Measurements from ENCODE around the gene TIMP2.
A peak's percentile ranks its signal among the peaks of the same experiment; 100 is the strongest.

TIMP2 gene

DNA sequence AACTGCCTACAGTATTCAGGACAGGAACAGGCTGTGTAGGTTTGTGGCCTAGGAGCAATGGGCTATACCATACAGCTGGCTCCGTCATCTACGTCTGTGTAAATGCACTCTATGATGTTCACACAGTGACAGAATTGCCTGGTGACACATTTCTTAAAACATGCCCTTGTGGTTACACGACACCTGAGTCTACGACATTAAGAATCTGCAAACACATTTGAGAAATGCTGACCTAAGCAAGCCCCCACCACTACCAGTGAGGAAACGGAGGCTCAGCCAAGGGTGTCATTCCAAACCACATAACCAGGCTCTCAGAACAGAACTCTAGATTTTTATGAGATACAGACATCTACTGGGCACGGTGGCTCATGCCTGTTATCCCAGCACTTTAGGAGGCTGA is 108.1 kb downstream of the TIMP2 start:
- DNase-seq (ENCODE audit: low read depth) = no peak
- H3K4me3 ChIP-seq (ENCODE audit: low read depth, low read length) = no peak overlapping the region
- TF ChIP-seq, protein P1, sequence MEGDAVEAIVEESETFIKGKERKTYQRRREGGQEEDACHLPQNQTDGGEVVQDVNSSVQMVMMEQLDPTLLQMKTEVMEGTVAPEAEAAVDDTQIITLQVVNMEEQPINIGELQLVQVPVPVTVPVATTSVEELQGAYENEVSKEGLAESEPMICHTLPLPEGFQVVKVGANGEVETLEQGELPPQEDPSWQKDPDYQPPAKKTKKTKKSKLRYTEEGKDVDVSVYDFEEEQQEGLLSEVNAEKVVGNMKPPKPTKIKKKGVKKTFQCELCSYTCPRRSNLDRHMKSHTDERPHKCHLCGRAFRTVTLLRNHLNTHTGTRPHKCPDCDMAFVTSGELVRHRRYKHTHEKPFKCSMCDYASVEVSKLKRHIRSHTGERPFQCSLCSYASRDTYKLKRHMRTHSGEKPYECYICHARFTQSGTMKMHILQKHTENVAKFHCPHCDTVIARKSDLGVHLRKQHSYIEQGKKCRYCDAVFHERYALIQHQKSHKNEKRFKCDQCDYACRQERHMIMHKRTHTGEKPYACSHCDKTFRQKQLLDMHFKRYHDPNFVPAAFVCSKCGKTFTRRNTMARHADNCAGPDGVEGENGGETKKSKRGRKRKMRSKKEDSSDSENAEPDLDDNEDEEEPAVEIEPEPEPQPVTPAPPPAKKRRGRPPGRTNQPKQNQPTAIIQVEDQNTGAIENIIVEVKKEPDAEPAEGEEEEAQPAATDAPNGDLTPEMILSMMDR (conservative IDR thresholded peaks at IDR 0.05; ENCODE audit: low read depth, low read length) = no peak

GRCh38 chr17:78815696-78816095 is 109.5 kb downstream of the TIMP2 start:
- TF ChIP-seq, protein P1 (conservative IDR thresholded peaks at IDR 0.05; ENCODE audit: low read depth, low read length) = no peak
- no peak overlapping the region for H3K4me3 ChIP-seq (ENCODE audit: low read depth, low read length)
- no peak for DNase-seq (ENCODE audit: low read depth)

GRCh38 chr17:78812855-78813254 is 112.3 kb downstream of the TIMP2 start:
- TF ChIP-seq, protein P1 (conservative IDR thresholded peaks at IDR 0.05; ENCODE audit: low read depth, low read length) = no peak
- no peak for DNase-seq (ENCODE audit: low read depth)

GRCh38 chr17:78808163-78808562 is 117.0 kb downstream of the TIMP2 start:
- TF ChIP-seq, protein P1 (conservative IDR thresholded peaks at IDR 0.05; ENCODE audit: low read depth, low read length) = no peak
- DNase-seq (ENCODE audit: low read depth) = no peak
- H3K4me3 ChIP-seq (ENCODE audit: low read depth, low read length) = no peak overlapping the region

More at GRCh38 chr17:78812855-78813254, 112.3 kb downstream of the TIMP2 start:
- no peak overlapping the region for H3K4me3 ChIP-seq (ENCODE audit: low read depth, low read length)

- DNase-seq (ENCODE audit: low read depth) = no peak
- TF ChIP-seq, protein P1 (conservative IDR thresholded peaks at IDR 0.05; ENCODE audit: low read depth, low read length) = peak; percentile 13
- H3K4me3 ChIP-seq (ENCODE audit: low read depth, low read length) = no peak overlapping the region
Observed at GRCh38 chr17:78806451-78806850, 118.7 kb downstream of the TIMP2 start.

DNA sequence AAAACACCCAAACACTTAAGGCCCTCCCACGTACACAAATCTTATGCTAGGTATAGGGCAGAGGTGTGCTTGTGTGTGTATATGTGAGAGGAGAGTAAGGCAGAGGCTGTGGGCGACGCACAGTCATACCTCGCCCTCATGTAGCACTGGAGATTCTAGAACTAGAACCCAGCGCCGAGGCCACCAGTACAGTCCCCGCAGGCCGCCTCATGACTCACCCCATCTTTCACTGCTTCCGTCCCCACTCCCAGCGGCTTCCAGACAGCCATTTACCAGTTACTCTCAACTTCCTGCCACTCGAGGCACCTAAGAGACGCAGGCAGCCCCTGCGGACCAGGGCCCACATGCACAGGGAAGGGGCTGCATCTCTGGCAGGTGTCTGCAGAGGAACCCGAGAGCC is 119.9 kb downstream of the TIMP2 start:
- no peak overlapping the region for H3K4me3 ChIP-seq (ENCODE audit: low read depth, low read length)
- no peak for DNase-seq (ENCODE audit: low read depth)
- TF ChIP-seq, protein P1 (conservative IDR thresholded peaks at IDR 0.05; ENCODE audit: low read depth, low read length) = no peak

- H3K4me3 ChIP-seq (ENCODE audit: low read depth, low read length) = no peak overlapping the region
- DNase-seq (ENCODE audit: low read depth) = no peak
- TF ChIP-seq, protein P1 (conservative IDR thresholded peaks at IDR 0.05; ENCODE audit: low read depth, low read length) = no peak
Observed at GRCh38 chr17:78804777-78805176, 120.4 kb downstream of the TIMP2 start.

Measured in choroid plexus epithelial cell (primary cell).